AG09309 (cell line): Measurements from ENCODE around the gene HOXB3.

Experiments used
- DNase-seq: peaks from one replicate; pipeline ENCODE4 v3.0.0-alpha.2; 2010; ENCODE audit warnings: low read depth
- H3K4me3 ChIP-seq: 2 replicates; pipeline ENCODE4 v1.5.1; 2011; ENCODE audit warnings: mild to moderate bottlenecking, low read depth, low read length, moderate library complexity; ENCODE audit not compliant: control insufficient read depth
- CTCF ChIP-seq: IDR thresholded peaks from 2 replicates; pipeline ENCODE4 v1.5.1; 2011; ENCODE audit warnings: mild to moderate bottlenecking, low read depth, low read length, inconsistent platforms; ENCODE audit not compliant: insufficient read depth, control insufficient read depth; ENCODE audit errors: missing control alignments

The HOXB3 gene

GRCh38 chr17:48570325-48571023 is 19.6 kb downstream of the HOXB3 start:
- no peak for DNase-seq
- TF ChIP-seq CTCF, result no peak
- H3K4me3 ChIP-seq, result no peak overlapping the region

- no peak for TF ChIP-seq CTCF
- H3K4me3 ChIP-seq, result no peak overlapping the region
Observed at GRCh38 chr17:48569674-48570324, 20.2 kb downstream of the HOXB3 start.

GRCh38 chr17:48569240-48569582 is 20.8 kb downstream of the HOXB3 start:
- no peak for DNase-seq
- H3K4me3 ChIP-seq, result no peak overlapping the region
- TF ChIP-seq CTCF, result no peak

More at GRCh38 chr17:48569674-48570324, 20.2 kb downstream of the HOXB3 start:
- no peak for DNase-seq

GRCh38 chr17:48568499-48569239 is 21.4 kb downstream of the HOXB3 start:
- no peak overlapping the region for H3K4me3 ChIP-seq
- no peak for DNase-seq
- no peak for TF ChIP-seq CTCF

- no peak for TF ChIP-seq CTCF
- no peak overlapping the region for H3K4me3 ChIP-seq
Observed at GRCh38 chr17:48567646-48568354, 22.2 kb downstream of the HOXB3 start.

GRCh38 chr17:48567209-48567608 is 22.8 kb downstream of the HOXB3 start:
- DNase-seq, result no peak
- TF ChIP-seq CTCF, result no peak
- no peak overlapping the region for H3K4me3 ChIP-seq

More at GRCh38 chr17:48567646-48568354, 22.2 kb downstream of the HOXB3 start:
- DNase-seq, result no peak
